Kidney glomerular epithelial cell (primary cell): Measurements from ENCODE around the gene CCDC61.

Source experiments
- DNase-seq: peaks from one replicate; lab custom pipeline; 2025; lab: John Stamatoyannopoulos, UW

CCDC61 gene

DNA sequence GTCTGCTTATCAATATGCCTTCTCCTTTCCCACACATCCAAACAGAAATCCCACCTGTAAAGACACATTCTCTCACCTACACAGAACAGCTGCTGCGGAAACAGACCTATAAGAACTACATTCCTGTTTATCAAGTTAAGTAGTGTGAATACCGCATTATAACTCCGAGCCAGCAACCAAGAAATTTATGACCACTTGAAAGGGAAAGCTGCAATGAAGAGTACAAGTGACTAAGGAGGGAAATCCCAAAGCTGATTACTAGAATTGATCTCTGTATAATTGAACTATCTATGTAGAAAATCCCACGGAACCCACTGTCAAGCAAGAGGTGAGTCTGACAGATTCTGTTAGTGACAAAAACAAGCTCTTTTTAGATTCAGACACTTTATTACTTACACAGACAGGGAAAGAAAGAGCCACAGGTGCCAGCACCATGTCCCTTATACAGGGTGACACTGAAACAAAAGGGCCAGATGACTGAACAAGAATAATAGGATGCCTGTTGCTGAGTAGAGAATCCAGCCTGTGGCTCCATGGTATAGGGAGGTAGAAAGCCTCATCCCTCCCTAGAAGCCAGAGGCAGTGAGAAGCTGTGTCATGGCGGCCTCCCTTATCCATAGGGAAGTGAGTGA is 47.1 kb downstream of the CCDC61 start:
- DNase-seq: no peak

DNA sequence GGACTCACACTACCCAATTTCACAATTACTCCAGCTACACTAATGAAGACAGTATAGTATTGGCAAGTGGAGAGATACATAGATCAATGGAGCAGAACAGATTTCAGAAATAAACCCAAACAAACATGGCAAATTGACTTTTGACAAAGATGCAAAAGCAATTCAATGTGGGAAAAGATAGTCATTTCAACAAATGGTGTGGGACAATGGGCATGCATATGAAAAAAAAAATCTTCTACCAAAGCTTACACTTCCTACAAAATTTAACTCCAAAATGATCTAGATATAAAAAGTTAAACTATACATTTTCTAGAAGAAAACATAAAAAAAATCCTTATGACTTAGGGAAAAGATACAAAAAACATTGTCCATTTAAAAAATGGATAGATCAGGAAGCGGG is 48.3 kb downstream of the CCDC61 start:
- DNase-seq: no peak

DNA sequence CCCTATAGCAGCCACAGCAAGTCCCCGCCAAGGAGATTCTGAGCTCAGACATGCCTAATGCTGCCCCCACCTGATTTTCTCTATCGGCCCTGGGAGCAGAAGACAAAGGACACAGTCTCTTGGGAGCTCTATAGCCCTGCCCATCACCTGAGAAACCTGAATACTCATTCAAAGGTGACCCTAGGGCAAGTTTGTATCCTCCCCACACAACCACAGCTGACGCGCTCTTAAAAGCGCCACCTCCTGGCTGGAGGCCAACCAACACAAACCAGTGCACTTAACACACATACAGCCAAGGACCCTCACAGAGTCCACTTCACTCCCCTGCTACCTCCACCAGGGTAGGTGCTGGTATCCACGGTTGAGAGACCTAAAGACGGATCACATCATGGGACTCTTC is 54.3 kb downstream of the CCDC61 start:
- no peak for DNase-seq

DNA sequence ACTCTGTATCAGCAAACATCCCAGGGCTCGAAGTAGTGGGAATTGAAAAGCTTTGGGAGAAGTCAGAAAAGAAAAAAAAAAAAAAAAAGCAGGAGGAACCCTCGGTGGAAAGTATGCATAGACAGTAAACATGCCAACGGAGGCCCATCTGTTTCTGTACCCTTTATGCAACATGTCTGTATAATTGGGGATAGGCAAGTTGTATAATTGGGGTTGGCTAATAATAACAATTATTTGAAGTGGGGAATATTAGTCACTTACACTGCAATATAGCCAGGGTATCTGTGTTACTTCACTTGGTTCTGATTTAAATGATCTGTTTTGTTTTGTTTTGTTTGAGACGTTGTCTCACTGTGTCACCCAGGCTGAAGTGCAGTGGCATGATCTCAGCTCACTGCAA is 57.6 kb downstream of the CCDC61 start:
- DNase-seq: no peak

DNA sequence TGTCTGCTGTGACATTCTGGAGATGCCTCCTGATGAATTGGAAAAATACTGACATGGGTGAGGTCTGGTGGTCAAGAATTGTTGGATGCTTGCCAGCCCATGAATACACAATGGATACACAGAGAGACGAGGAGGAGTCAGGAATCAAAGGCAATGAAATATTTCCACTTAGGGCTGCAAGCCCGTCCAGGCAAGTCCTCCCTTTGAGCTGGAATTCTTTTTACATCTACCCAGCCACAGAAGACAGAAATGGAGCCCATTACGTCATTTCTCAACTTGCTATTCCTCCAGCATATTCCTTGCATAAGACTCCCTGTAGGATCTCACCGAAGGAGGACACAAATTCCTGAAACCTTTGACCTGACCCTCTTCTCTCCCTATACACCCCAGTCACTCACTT is 61.3 kb downstream of the CCDC61 start:
- DNase-seq: peak; percentile 6

DNA sequence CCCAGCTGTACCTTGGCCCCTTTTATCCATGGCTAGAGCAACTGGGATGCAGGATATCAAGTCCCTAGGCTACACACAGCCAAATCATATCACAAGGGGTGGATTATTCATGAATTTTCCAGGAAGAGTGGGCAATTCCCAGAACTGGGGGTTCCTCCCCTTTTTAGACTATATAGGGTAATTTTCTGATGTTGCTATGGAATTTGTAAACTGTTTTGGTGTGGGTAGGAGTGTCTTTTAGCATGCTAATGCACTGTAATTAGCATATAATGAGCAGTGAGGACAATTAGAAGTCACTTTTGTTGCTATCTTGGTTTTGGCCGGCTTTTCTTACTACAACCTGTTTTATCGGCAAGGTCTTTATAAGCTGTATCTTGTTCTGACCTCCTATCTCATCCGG is 63.5 kb downstream of the CCDC61 start:
- no peak for DNase-seq

DNA sequence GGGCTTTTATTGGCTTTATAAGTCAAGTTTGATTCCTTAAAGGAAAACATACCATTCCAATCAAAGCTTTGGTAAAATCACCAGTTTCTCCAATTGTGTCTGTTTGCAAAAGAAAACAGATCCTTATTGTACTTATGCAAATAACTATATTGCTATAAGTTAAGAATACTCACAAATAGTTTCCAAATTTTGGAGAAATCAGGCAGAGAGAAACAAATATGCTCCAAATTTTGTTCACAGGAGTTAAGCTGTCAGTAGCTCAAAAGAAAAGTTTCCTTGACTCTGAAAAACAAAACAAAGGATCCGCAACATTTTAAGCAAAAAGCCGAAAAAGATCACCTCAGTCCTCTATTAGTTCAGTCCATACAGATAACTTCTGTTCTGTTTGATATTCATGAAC is 64.7 kb downstream of the CCDC61 start:
- no peak for DNase-seq

DNA sequence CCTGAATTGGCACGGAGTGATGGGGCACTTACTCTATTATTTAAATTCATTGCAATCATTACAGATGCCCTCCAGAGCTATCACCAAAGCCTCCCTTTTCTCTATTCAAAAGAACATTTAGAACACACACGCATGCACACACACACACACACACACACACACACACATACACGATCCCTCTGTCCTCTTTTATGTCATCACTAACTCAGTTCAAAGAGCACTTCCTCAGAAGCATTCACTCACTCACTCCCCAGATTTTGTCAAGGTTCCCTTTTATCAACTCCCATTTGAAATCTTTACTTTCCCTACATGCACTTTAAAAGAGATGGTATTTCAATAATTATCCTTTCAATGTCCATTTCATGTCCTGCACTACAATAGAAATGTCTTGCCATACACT is 67.9 kb downstream of the CCDC61 start:
- DNase-seq: no peak

DNA sequence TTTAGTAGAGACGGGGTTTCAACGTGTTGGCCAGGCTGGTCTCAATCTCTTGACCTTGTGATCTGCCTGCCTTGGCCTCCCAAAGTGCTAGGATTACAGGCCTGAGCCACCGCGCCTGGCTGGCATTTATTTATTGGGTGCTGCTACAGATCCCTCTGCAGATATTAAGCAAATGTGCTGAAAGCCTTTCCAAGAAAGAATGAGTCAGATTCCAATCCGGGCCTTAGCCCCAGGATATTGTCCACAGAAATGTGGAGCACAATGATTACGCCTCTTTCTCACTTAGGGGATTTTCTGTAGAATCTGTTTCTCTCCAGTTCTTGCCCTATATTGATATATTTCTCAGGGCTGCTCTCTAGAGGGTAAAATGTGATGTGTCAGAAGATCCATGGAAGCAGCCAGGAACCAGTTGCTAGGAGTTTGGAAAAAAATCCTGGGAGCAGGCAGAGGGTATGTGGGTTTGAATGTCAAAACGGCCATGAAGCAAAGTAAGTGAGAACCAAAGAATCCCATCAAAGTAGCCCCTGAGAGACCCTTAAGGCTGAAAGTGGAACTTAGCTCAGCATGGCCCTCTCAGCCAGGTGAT is 70.3 kb downstream of the CCDC61 start:
- no peak for DNase-seq

DNA sequence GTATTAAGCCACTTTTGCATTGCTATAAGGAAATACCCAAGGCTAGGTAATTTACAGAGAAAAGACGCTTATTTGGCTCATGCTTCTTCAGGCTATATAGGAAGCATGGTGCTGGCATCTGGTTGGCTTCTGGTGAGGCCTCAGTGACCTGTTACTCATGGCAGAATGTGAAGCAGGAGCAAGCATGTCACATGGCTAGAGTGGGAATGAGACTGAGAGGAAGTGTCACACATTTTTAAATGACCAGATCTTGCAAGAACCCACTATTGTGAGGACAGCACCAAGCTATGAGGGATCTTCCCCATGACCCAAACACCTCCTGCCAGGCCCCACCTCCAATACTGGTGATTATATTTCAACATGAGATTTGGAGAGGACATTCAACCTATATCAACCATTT is 71.2 kb downstream of the CCDC61 start:
- no peak for DNase-seq

DNA sequence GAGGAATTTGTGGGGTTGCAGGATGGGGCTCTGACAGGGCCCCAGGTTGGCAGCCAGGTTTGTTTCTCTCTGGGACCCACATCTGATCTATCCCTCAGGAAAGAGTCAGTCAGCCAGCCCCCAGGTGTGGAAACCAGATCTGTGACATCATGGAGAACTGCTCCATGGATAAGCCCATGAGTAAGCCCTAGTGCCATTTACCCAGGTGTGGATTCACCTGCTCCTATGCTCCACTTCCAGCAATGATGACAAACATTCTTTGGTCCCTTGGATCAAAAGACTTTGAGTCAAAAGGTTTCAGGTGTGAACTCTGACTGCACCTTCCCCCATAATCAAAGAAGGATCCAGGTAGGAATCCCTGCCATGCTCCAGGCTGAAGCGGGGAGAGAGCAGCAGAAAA is 72.4 kb downstream of the CCDC61 start:
- DNase-seq: no peak
